ENCODE results near the gene HP.

- TF ChIP-seq TAF1 (IDR thresholded peaks at IDR 0.05; ENCODE audit: low read depth, low read length) (no peak), SPI1 (IDR thresholded peaks at IDR 0.05; ENCODE audit: low read depth, low read length) (no peak), POLR2AphosphoS5 (IDR thresholded peaks at IDR 0.05; ENCODE audit: low read depth, low read length) (no peak), POLR2A (IDR thresholded peaks at IDR 0.05; ENCODE audit: low read depth, low read length) (no peak)
These were observed 26.5 kb upstream of the HP start for GRCh38 chr16:72027669-72028378.
